Measurements from ENCODE around the gene TBC1D20.

DNA sequence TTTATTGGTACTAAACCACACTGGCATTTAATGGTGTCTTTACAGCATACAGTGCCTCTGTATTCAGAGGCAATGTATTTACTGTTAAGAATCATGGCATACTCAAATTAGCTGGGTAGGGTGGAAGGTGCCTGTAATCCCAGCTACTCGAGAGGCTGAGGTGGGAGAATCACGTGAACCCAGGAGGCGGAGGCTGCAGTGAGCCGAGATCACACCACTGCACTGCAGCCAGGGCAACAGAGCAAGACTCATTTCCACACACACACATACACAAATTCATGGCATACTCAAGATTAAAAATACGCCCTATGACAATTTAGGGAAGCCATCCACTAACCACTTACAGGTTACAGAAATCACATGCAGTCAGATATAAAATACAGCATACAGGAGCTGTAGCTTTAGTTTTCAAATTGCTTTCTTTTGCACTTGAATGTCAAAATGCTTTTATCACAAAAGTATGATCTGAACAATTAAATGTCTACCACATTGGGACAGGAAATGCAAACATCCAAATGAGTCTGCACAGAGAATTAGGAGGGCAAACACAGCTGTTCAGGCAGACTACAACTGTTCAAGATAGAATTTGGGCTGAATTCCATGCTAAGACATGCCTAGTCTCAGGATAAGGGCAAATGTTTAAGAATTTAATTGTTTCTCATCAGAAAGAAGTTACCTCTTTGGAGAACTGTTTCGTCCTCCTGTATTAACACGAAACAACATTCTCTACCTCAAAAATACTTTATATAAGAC lies 44.8 kb upstream of the TBC1D20 start:
- TF ChIP-seq, protein P1, sequence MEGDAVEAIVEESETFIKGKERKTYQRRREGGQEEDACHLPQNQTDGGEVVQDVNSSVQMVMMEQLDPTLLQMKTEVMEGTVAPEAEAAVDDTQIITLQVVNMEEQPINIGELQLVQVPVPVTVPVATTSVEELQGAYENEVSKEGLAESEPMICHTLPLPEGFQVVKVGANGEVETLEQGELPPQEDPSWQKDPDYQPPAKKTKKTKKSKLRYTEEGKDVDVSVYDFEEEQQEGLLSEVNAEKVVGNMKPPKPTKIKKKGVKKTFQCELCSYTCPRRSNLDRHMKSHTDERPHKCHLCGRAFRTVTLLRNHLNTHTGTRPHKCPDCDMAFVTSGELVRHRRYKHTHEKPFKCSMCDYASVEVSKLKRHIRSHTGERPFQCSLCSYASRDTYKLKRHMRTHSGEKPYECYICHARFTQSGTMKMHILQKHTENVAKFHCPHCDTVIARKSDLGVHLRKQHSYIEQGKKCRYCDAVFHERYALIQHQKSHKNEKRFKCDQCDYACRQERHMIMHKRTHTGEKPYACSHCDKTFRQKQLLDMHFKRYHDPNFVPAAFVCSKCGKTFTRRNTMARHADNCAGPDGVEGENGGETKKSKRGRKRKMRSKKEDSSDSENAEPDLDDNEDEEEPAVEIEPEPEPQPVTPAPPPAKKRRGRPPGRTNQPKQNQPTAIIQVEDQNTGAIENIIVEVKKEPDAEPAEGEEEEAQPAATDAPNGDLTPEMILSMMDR (conservative IDR thresholded peaks at IDR 0.05 in 1 of 2, IDR thresholded peaks at IDR 0.05 in 1 of 2; ENCODE audit: low read depth in 1 of 2, low read length in 2 of 2): no peak
- TF ChIP-seq EZH2 (IDR thresholded peaks at IDR 0.05; ENCODE audit: low read length, missing control alignments): no peak
